Right lung (tissue), 5 donors: Measurements from ENCODE around the gene ZBTB7A. TPM values are rescaled to one million over a fixed set of nuclear protein-coding genes. Genes with fewer than 3 reads are reported as not detected.

Experiments
- polyA plus RNA-seq, 5 donors: library from polyadenylated mRNA; unstranded; fragments of 120-200 nt; gene quantifications; one replicate each; pipeline versions ENCODE4 v1.2.1 to v1.2.3, GENCODE V29; 2013; ENCODE audit warnings: inconsistent platforms in 1 of 5, low replicate concordance in 1 of 5; ENCODE audit not compliant: insufficient read length in 5 of 5, insufficient read depth in 1 of 5

The ZBTB7A gene
- polyA plus RNA-seq, 5 donors: 6.6 to 15.7 (median 9.3) TPM

Other genes starting within 250 kb of the ZBTB7A start
- under 1 TPM; 0.22 to 0.43 (median 0.26) TPM for gene ZFR2, start 197.9 kb downstream of the ZBTB7A start, polyA plus RNA-seq
- gene ATCAY, start 186.2 kb downstream of the ZBTB7A start, polyA plus RNA-seq: under 1 TPM; 0.13 to 0.30 (median 0.23) TPM
- gene NMRK2, start 133.8 kb downstream of the ZBTB7A start, polyA plus RNA-seq: 10 to 100 TPM in 1 of 5 donors, not detected in 4; 13.3 TPM
- gene DAPK3, start 95.8 kb downstream of the ZBTB7A start, polyA plus RNA-seq: 10 to 100 TPM; 28.5 to 59.8 (median 43.7) TPM
- 1,000 to 10,000 TPM; 1,175 to 1,904 (median 1,537) TPM for gene EEF2, start 81.4 kb downstream of the ZBTB7A start, polyA plus RNA-seq
- gene PIAS4, start 59.2 kb downstream of the ZBTB7A start, polyA plus RNA-seq: 10 to 100 TPM; 21.2 to 36.0 (median 28.3) TPM
- gene MAP2K2, start 57.2 kb upstream of the ZBTB7A start, polyA plus RNA-seq: 100 to 1,000 TPM in 2 of 5 donors, 10 to 100 TPM in 3; 81.0 to 160 (median 98.8) TPM
- gene CREB3L3, start 86.7 kb upstream of the ZBTB7A start, polyA plus RNA-seq: under 1 TPM in 1 of 5 donors, not detected in 4; 0.16 TPM
- gene SIRT6, start 115.7 kb upstream of the ZBTB7A start, polyA plus RNA-seq: 10 to 100 TPM; 15.5 to 29.9 (median 18.3) TPM
- gene ANKRD24, start 115.8 kb upstream of the ZBTB7A start, polyA plus RNA-seq: 1 to 10 TPM in 3 of 5 donors, under 1 TPM in 2; 0.73 to 3.1 (median 1.1) TPM
- 1 to 10 TPM in 2 of 5 donors, under 1 TPM in 3; 0.40 to 1.3 (median 0.87) TPM for gene EBI3, start 162.6 kb upstream of the ZBTB7A start, polyA plus RNA-seq
- gene YJU2, start 180.2 kb upstream of the ZBTB7A start, polyA plus RNA-seq: 10 to 100 TPM; 14.4 to 23.7 (median 17.6) TPM
- 1 to 10 TPM in 1 of 5 donors, under 1 TPM in 4; 0.23 to 6.4 (median 0.30) TPM for gene SHD, start 212.4 kb upstream of the ZBTB7A start, polyA plus RNA-seq
- under 1 TPM; 0.37 to 0.63 (median 0.43) TPM for gene TMIGD2, start 235.5 kb upstream of the ZBTB7A start, polyA plus RNA-seq
- gene FSD1, start 237.7 kb upstream of the ZBTB7A start, polyA plus RNA-seq: 1 to 10 TPM in 4 of 5 donors, under 1 TPM in 1; 0.94 to 2.3 (median 1.9) TPM